SHP77 (cell line): ENCODE data around the gene FCRL5.
"Not testable (repeated sequence)": the region's sequence is repeated elsewhere in the genome, so short reads cannot be mapped to it uniquely, and the experiment has no call there.

Experiments
- DNase-seq, 2 experiments: peaks; one replicate each; lab custom pipeline; 2025; lab: John Stamatoyannopoulos, UW

Gene FCRL5

DNA sequence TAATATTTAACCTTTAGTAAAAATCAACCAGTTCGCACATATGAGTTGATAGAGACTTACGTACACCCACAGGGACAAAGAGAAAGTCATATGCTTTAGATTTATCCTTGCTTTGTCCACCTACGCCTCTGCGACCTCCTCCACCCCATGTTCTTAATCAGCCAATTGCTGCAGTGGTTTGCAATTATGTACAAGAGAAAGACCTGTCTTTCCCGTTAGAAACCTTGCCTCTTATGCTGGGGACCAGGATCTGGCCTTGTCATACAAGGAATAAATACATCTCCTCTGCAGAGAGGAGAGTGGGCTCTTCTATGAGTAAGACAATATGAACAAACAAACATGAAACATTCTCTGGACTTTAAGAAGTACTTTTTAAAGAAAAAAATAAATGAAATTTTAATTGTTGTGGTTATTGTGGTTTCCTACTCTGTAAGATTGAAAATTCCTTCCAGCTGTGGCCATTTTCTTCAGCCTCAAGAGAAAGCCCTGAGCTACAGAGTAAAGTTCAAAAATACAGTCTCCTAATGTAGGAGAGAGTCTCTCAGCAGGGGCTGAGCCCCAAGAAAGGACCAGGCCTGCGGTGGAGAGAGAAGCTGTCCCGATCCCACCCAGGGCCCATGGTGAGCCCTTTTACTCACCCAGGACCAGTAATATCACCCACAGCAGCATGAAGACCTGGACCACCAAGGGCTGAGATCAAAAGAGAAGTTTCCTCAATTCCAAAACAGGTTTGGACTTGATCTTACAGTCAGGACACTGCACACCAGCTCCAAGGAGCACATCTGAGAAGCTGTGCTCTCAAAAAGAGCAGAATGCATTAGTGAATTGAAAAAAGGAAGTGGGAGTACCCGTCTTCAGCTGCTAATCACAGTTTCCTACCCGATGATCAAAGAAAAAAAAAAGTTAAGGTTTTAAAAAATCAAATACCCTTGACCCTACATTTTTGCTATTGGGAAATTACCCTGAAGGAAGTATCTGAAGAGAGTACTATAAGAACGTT, at the start of gene FCRL5:
Gene FCRL5, minus strand, starts transcription at position 822 of the 1,000 bp plus-strand sequence. Its CDS starts 153 bp downstream, at position 669.
- DNase-seq = no peak

DNA sequence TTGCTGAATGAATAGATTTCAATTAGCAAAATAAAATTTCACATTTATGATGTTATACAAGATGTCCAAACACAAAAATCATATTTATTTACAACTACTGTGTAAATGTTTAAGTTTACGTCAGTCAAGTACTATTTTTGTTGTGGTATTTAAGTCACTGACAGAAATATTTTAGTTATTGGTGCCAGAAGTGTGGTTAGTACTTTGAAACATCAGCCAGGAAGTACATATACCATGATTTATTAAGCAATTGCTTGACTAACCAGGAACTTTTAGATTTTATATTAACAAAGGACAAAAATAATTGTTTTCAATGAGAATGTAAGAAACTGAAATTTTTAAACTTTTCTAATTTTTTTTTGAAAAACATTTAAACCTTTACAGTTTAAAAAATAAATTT, 47.9 kb upstream of the FCRL5 start:
- DNase-seq = no peak

GRCh38 chr1:157597959-157598667, 45.8 kb upstream of the FCRL5 start, which contains the start of gene FCRL4:
FCRL4 (minus strand) TSS chr1:157598085; CDS start chr1:157597944, 141 bp downstream.
- DNase-seq = no peak

- DNase-seq = no peak
These were observed 44.1 kb upstream of the FCRL5 start for GRCh38 chr1:157596384-157596783.

DNA sequence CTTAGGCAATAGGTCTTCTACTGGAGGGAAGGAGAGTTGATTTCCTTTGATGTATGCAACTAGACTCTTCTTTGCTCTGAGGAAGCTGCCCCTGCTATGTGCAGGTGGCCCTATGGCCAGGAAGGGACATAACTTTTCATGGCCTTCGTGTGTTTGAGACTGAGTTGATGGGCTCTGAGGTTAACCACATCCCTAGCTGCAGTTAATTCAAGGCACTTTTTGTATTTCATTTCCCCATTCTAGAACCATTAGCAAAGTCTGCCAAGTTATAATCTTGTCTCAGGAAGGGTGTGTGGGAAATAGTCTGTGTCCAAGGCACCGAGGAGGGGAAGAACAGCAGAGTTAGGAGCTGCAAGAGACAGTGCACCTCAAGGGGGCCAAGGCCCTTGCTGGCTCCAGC, 43.0 kb upstream of the FCRL5 start:
- no peak for DNase-seq

- DNase-seq = no peak
These were observed 33.7 kb upstream of the FCRL5 start for GRCh38 chr1:157585984-157586383.

DNA sequence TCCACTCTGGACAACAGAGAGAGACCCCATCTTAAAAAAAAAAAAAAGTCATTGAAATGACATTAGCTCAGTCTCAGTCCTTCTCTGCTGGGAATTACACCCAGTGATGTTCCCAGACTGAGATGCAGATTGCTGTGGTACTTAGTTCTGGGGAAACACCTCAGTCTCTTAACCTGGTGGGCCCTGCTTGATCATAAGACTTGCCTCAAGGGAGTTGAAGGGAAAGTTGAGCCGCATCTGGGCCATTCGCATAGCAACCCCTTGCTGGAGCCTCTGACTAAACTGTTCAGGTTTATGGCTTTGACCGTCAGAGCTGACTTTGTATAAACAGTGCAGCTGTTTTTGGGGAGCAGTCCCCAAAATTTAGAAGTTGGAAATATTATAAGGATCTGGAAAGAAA, 32.2 kb upstream of the FCRL5 start:
- no peak for DNase-seq

GRCh38 chr1:157580828-157581210, 28.5 kb upstream of the FCRL5 start:
- no peak for DNase-seq

DNA sequence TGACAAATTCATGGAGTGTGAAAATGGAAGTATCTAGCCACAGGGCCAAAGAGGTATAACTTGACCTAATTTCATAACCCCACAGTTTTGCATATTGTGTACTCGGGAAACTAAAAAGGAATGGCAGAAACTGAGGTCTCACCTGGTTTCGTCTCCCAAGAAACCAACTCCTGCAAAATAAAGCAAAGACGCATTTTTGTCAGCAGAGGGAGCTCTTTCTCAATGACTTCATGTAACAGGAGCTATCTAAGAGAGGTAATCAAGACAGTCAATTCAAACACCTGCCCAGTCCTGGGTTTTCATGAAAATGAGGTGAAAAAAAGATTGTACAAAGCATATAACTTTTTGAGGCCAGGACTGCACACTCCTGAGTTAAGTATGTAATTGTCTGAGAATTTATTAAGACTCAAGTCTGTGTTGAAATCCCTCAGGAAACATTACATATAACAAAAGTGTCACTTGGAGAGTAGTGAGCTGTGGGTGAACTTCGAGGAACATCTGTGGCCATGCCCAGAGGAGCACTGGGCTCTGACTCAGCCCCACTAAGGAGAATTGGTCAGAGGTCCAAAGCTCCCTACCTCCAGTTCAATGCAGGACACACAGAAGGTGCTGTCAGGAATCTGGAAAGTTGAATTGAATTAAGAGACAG, 28.0 kb upstream of the FCRL5 start:
- peak; percentile 54 to 73 for DNase-seq

DNA sequence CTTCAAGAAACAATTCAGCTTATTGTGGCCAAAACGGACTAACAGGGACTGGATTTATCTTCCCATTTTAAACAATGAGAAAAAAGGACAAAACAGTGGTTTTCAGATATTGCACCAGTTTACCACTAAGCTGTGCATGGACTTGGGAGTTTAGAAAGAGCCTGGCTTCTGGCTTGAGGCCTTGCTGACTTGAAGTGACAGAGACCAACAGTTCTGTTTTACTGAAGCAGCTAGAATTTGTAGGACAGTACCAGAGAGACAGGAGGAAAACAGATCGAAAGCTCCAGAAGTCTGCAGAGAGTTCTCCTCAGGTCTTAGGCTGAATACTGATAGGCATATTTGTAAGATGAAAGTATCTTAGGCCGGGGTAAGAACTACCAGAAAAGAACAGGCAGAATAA, 25.1 kb upstream of the FCRL5 start:
- DNase-seq = no peak

DNA sequence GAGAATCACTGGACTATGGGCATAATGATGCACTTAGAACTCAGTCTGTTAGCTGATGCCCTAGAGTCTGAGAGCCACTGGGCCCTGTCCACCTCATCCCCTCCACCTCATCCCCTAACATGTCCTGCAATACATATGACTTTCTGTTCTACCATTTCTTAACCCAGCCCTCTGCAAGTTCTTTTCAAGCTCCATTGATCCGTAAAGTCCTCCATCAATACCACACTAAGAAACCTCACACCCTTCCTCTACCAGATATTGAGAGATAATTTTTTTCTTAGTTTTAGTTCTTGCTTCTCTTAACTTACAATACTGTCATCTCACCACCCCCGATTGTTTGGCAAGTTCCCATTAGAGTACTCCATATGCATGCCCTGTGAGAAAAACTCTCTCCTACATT, 23.4 kb upstream of the FCRL5 start:
- no peak for DNase-seq

GRCh38 chr1:157574836-157575235, 22.5 kb upstream of the FCRL5 start:
- peak; percentile 70 to 77 for DNase-seq

DNA sequence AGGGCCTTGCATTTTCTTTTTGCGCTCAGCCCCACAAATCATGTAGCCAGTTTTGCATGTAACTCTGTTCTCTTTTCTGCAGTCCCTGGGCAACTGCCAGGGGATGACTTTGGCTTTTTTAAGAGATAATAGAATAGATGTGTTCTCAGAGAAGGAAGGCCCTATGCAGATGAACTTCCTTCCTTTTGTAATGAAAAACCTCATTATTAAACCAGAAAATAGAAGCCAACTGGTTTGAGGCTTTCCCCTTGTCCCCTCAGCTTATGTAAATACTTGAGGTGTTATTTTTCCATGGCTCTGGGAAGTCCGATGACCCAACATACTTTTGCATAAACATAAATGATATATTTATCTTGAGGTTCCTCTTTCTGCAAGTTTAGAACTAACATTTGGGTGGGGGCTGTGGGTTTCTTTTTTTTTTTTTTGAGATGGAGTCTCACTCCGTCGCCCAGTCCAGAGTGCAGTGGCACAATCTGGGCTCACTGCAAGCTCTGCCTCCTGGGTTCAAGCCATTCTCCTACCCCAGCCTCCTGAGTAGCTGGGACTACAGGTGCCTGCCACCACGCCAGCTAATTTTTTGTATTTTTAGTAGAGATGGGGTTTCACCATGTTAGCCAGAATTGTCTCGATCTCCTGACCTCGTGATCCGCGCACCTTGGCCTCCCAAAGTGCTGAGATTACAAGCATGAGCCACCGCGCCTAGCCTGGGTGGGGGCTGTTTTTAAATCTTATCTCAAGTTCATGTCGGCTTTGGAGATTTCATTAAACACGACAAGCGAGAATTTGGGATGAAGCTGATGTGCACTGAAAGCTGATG, 14.4 kb upstream of the FCRL5 start:
- no peak for DNase-seq

DNA sequence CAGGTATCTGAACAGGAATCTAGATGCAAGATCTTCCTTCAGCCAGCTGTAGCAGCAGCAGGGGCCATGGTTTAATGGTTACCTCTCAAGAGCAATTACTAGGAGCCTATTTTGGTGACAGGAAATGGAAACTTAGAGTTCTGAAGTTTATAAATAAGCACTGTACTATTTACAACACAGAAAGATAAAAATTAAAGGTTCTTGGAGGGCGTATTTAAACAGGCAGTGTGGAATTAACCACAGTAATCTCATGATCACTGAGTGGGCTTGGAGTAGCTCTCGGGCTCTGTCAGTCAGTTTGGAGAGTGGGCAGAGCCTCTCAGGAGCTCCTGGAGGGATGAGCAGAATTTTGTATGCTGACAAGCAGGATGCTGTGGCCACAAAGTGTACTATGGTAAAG, 10.2 kb upstream of the FCRL5 start:
- DNase-seq = no peak

DNA sequence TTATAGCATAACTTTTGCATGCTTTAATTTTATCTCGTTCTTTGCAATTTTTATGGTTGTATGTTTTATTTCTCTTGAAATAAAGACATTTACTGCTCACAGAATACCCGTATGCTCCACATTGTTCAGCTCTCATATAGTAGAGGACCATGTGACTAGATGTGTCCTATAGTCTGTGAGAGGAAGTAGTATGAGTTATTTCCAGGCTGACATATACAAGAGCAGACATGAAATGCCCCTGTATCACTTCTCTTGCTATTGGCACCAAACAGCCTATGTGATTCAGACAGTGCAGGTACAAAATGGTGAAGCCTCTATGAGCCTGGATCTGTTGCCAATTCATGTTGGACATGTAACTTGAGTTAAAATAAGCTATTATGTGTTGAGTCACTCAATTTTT, 5.8 kb upstream of the FCRL5 start:
- no peak for DNase-seq

GRCh38 chr1:157548081-157548480, 4.2 kb downstream of the FCRL5 start:
- DNase-seq = not testable (repeated sequence)

- peak; percentile 8 to 39 for DNase-seq
These were observed 9.6 kb downstream of the FCRL5 start for GRCh38 chr1:157542676-157543075.

DNA sequence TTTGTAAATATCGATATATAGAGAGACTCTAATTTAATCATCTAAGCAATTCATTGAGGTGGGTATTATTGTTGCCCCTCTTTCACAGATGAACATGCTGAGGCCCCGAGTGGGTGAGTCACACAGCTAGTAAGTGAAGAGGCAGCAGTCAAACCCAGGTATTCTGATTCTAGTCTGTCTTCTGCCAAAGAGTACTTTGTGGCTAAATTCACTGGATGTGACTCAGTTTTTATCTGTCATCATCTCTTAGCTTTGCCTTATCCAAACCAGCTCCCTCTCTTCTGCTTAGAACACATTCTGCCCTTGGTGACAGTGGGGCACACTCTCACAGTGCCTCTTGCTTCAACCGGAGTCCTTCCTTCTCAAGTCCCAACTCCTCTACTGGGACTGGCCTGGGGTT, 11.5 kb downstream of the FCRL5 start:
- no peak for DNase-seq

DNA sequence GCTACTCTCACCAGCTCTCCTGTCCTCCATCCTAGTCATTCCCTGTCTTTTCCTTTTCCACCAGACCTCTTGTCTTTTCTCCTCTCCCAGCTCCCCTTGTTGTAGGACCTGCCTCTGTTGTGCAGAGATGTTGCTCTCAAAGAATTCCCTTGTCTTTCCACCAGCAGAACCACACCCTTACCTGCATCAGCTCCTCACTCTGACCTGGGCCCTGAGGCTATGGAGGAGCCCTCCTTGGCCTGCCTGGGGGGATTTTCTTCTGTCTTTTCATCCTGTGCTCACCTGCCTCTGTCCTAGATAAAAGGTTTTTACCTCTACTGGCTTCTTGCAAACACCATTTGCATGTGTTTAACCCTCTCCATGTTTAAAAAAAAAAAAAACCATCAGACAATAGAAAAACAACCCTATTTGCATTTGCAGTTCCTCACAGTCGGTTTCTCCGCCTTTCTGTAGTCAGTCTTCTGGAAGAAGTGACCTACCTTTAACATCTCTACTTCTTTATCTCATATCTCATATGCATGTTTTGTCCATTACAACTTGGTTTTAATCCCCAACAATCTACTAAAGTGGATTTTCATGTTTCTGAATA, 12.1 kb downstream of the FCRL5 start:
- DNase-seq = no peak

DNA sequence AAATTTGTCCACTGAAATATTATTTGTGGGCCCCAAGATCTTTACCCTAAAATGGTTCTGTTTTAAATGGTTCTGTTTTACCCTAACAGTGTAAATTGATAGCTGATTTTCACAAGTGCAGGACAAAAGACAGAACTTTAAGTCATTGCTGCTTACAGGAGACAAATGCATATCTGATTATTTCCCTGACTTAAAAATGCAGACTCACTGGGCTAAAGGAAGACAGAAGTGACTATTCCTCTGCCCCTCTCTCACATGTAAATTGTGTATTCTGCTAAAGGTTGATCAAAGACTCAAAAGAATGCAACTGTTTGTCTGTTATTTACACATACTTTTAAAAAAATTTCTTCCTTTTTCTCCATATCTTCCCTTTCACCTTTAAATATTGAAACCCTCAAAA, 12.7 kb downstream of the FCRL5 start:
- no peak for DNase-seq

GRCh38 chr1:157532569-157532968, 19.7 kb downstream of the FCRL5 start:
- no peak for DNase-seq
